ENCODE results near the gene CELF5. TPM values are rescaled to one million over a fixed set of nuclear protein-coding genes. Genes with fewer than 3 reads are reported as not detected.
"Not testable (repeated sequence)": the region's sequence is repeated elsewhere in the genome, so short reads cannot be mapped to it uniquely, and the experiment has no call there.

Gene CELF5
- polyA plus RNA-seq, 3 donors, result 0.38 to 0.82 (median 0.54) TPM

- DNase-seq (ENCODE audit: low read depth in 3 of 3, low spot score in 2 of 3), result no peak
These were observed 34.6 kb upstream of the CELF5 start for GRCh38 chr19:3189702-3190469.

- DNase-seq (ENCODE audit: low read depth in 3 of 3, low spot score in 2 of 3), result no peak
These were observed 34.0 kb upstream of the CELF5 start for GRCh38 chr19:3190470-3190770.

GRCh38 chr19:3190921-3191805 is 33.3 kb upstream of the CELF5 start:
- no peak for DNase-seq (ENCODE audit: low read depth in 3 of 3, low spot score in 2 of 3)

GRCh38 chr19:3191806-3192104 is 32.7 kb upstream of the CELF5 start:
- not testable (repeated sequence) for DNase-seq (ENCODE audit: low read depth in 3 of 3, low spot score in 2 of 3)

GRCh38 chr19:3192228-3192635 is 32.2 kb upstream of the CELF5 start:
- no peak for DNase-seq (ENCODE audit: low read depth in 3 of 3, low spot score in 2 of 3)

- DNase-seq (ENCODE audit: low read depth in 3 of 3, low spot score in 2 of 3), result no peak
These were observed 31.8 kb upstream of the CELF5 start for GRCh38 chr19:3192684-3193083.

- no peak for DNase-seq (ENCODE audit: low read depth in 3 of 3, low spot score in 2 of 3)
These were observed 31.0 kb upstream of the CELF5 start for GRCh38 chr19:3193256-3194105.

- DNase-seq (ENCODE audit: low read depth in 3 of 3, low spot score in 2 of 3), result no peak
These were observed 30.1 kb upstream of the CELF5 start for GRCh38 chr19:3194106-3195087.

- DNase-seq (ENCODE audit: low read depth in 3 of 3, low spot score in 2 of 3), result no peak
These were observed 28.2 kb upstream of the CELF5 start for GRCh38 chr19:3196064-3196932.

- DNase-seq (ENCODE audit: low read depth in 3 of 3, low spot score in 2 of 3), result no peak
These were observed 27.6 kb upstream of the CELF5 start for GRCh38 chr19:3196933-3197205.

- no peak for DNase-seq (ENCODE audit: low read depth in 3 of 3, low spot score in 2 of 3)
These were observed 25.4 kb upstream of the CELF5 start for GRCh38 chr19:3198901-3199700.

GRCh38 chr19:3201072-3201700 is 23.3 kb upstream of the CELF5 start:
- DNase-seq (ENCODE audit: low read depth in 3 of 3, low spot score in 2 of 3), result no peak

GRCh38 chr19:3201911-3202310 is 22.6 kb upstream of the CELF5 start:
- DNase-seq (ENCODE audit: low read depth in 3 of 3, low spot score in 2 of 3), result no peak

- no peak for DNase-seq (ENCODE audit: low read depth in 3 of 3, low spot score in 2 of 3)
These were observed 22.1 kb upstream of the CELF5 start for GRCh38 chr19:3202346-3202745.

GRCh38 chr19:3202895-3203294 is 21.6 kb upstream of the CELF5 start:
- DNase-seq (ENCODE audit: low read depth in 3 of 3, low spot score in 2 of 3), result not testable (repeated sequence)

- no peak for DNase-seq (ENCODE audit: low read depth in 3 of 3, low spot score in 2 of 3)
These were observed 20.4 kb upstream of the CELF5 start for GRCh38 chr19:3203805-3204645.

- no peak for DNase-seq (ENCODE audit: low read depth in 3 of 3, low spot score in 2 of 3)
These were observed 19.7 kb upstream of the CELF5 start for GRCh38 chr19:3204646-3205275.

Data from right renal cortex interstitium (tissue), 3 donors.